Vagina (tissue), 2 donors: ENCODE data around the gene LGALS12.
"Not testable (repeated sequence)": the region's sequence is repeated elsewhere in the genome, so short reads cannot be mapped to it uniquely, and the experiment has no call there.

Experiments
- CTCF ChIP-seq, 3 experiments: fragments of 450-650 bp in 2 of 3; fragments of 200-600 bp in 1 of 3; sonication (generic) in 1 of 3; IDR thresholded peaks; one replicate each; pipeline ENCODE4 v1.5.1; 2017 to 2019; ENCODE audit warnings: antibody characterized with exemption in 3 of 3, mild to moderate bottlenecking in 2 of 3, moderate library complexity in 2 of 3
- POLR2A ChIP-seq, 2 donors: fragments of 450-650 bp; IDR thresholded peaks; one replicate each; pipeline ENCODE4 v1.6.1; 2017; ENCODE audit warnings: antibody characterized with exemption in 2 of 2, mild to moderate bottlenecking in 2 of 2, moderate library complexity in 2 of 2
- POLR2AphosphoS5 ChIP-seq, 2 donors: sonication (generic); formaldehyde crosslinking; IDR thresholded peaks; one replicate each; pipeline ENCODE4 v1.9.0; 2017; ENCODE audit warnings: antibody characterized with exemption in 2 of 2, mild to moderate bottlenecking in 2 of 2, low read depth in 1 of 2; ENCODE audit not compliant: insufficient read depth in 1 of 2

GRCh38 chr11:63528729-63529278, 22.9 kb downstream of the LGALS12 start:
- not testable (repeated sequence) for TF ChIP-seq CTCF (IDR thresholded peaks at IDR 0.05); POLR2A (IDR thresholded peaks at IDR 0.05); POLR2AphosphoS5 (IDR thresholded peaks at IDR 0.05; ENCODE audit: insufficient read depth in 1 of 2, low read depth in 1 of 2)
